Uterus (tissue), 2 donors: ENCODE data around the gene CCDC50.

Experiments used
- CTCF ChIP-seq, 4 experiments: fragments of 200-600 bp in 2 of 4; fragments of 450-650 bp in 2 of 4; sonication (generic) in 2 of 4; IDR thresholded peaks; one replicate each; pipeline ENCODE4 v1.5.1; 2016 to 2019; ENCODE audit warnings: antibody characterized with exemption in 4 of 4, mild to moderate bottlenecking in 2 of 4, moderate library complexity in 1 of 4
- POLR2A ChIP-seq, 2 donors: fragments of 450-650 bp; IDR thresholded peaks; one replicate each; pipeline ENCODE4 v1.6.1; 2016; ENCODE audit warnings: antibody characterized with exemption in 2 of 2, mild to moderate bottlenecking in 1 of 2, moderate library complexity in 1 of 2

GRCh38 chr3:191432162-191432561 lies 103.0 kb downstream of the CCDC50 start:
- TF ChIP-seq CTCF (IDR thresholded peaks at IDR 0.05) (no peak), POLR2A (IDR thresholded peaks at IDR 0.05) (no peak)
